Gastrocnemius medialis (tissue), 4 donors: ENCODE results near the gene BIN2.
"Not testable (repeated sequence)": the region's sequence is repeated elsewhere in the genome, so short reads cannot be mapped to it uniquely, and the experiment has no call there.

ENCODE experiments used
- POLR2A ChIP-seq, 2 donors: fragments of 450-650 bp; IDR thresholded peaks; one replicate each; pipeline ENCODE4 v1.6.1; 2017; ENCODE audit warnings: antibody characterized with exemption in 2 of 2, mild to moderate bottlenecking in 2 of 2, moderate library complexity in 2 of 2
- TF ChIP-seq, protein P1 (sequence below), 5 experiments: fragments of 450-650 bp in 3 of 5; fragments of 200-600 bp in 2 of 5; sonication (generic) in 2 of 5; IDR thresholded peaks in 4 of 5; conservative IDR thresholded peaks in 1 of 5; 1 replicate in 4 of 5; 2 replicates in 1 of 5; pipeline ENCODE4 v1.5.1; 2016 to 2019; ENCODE audit warnings: antibody characterized with exemption in 5 of 5, mild to moderate bottlenecking in 3 of 5, moderate library complexity in 3 of 5

DNA sequence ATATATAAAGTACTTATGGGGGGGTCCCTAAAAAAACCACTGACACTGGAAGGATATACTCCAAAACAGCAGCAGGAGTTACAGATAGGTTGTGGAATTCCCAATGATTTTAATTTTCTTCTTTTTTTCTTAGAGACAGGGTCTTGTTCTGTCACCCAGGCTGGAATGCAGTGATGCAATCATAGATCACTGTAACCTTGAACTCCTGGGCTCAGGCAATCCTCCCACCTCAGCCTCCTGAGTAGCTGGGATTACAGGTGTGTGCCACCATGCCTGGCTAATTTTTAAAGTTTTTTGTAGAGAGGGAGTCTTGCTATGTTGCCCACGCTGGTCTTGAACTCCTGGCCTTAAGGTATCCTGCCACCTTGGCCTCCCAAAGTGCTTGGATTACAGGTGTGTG lies 64.4 kb downstream of the BIN2 start:
- TF ChIP-seq, protein P1, sequence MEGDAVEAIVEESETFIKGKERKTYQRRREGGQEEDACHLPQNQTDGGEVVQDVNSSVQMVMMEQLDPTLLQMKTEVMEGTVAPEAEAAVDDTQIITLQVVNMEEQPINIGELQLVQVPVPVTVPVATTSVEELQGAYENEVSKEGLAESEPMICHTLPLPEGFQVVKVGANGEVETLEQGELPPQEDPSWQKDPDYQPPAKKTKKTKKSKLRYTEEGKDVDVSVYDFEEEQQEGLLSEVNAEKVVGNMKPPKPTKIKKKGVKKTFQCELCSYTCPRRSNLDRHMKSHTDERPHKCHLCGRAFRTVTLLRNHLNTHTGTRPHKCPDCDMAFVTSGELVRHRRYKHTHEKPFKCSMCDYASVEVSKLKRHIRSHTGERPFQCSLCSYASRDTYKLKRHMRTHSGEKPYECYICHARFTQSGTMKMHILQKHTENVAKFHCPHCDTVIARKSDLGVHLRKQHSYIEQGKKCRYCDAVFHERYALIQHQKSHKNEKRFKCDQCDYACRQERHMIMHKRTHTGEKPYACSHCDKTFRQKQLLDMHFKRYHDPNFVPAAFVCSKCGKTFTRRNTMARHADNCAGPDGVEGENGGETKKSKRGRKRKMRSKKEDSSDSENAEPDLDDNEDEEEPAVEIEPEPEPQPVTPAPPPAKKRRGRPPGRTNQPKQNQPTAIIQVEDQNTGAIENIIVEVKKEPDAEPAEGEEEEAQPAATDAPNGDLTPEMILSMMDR (IDR thresholded peaks at IDR 0.05 in 4 of 5, conservative IDR thresholded peaks at IDR 0.05 in 1 of 5): not testable (repeated sequence)
- not testable (repeated sequence) for TF ChIP-seq POLR2A (IDR thresholded peaks at IDR 0.05)
